Mesenchymal stem cell (in vitro differentiated cells and primary cell): ENCODE data around the gene GCNT2.
A peak's percentile ranks its signal among the peaks of the same experiment; 100 is the strongest.

Experiments
- DNase-seq: peaks from one replicate; pipeline ENCODE4 v3.0.0-alpha.2; 2013
- H2AFZ ChIP-seq: one replicate; pipeline ENCODE4 v1.6.1; 2013; ENCODE audit warnings: low read depth, mild to moderate bottlenecking, control low read depth, inconsistent platforms, low read length, moderate library complexity
- H2AK5ac ChIP-seq: 2 replicates; pipeline ENCODE4 v1.6.1; 2013; ENCODE audit warnings: low read length, moderate library complexity, mild to moderate bottlenecking, inconsistent platforms; ENCODE audit not compliant: severe bottlenecking
- H2BK120ac ChIP-seq: one replicate; pipeline ENCODE4 v1.6.1; 2013; ENCODE audit warnings: low read depth, mild to moderate bottlenecking, inconsistent platforms, low read length, moderate library complexity
- H2BK12ac ChIP-seq, 2 experiments: one replicate each; pipeline ENCODE4 v1.6.1; 2013; ENCODE audit warnings: inconsistent platforms in 2 of 2, low read length in 2 of 2, mild to moderate bottlenecking in 2 of 2, moderate library complexity in 2 of 2, control low read depth in 1 of 2
- H2BK15ac ChIP-seq: one replicate; pipeline ENCODE4 v1.6.1; 2013; ENCODE audit warnings: mild to moderate bottlenecking, low read depth, inconsistent platforms; ENCODE audit not compliant: poor library complexity, severe bottlenecking
- H2BK5ac ChIP-seq: 2 replicates; pipeline ENCODE4 v1.6.1; 2013; ENCODE audit warnings: low read depth, mild to moderate bottlenecking, low read length, control low read depth, inconsistent platforms; ENCODE audit not compliant: poor library complexity, severe bottlenecking
- H3K14ac ChIP-seq, 2 experiments: one replicate each; pipeline ENCODE4 v1.6.1; 2013; ENCODE audit warnings: inconsistent platforms in 2 of 2, low read length in 2 of 2, control low read depth in 1 of 2, mild to moderate bottlenecking in 1 of 2, moderate library complexity in 1 of 2
- H3K18ac ChIP-seq, 2 experiments: one replicate each; pipeline ENCODE4 v1.6.1; 2013; ENCODE audit warnings: inconsistent platforms in 2 of 2, low read length in 2 of 2, control low read depth in 1 of 2, low read depth in 1 of 2, mild to moderate bottlenecking in 1 of 2
- H3K23ac ChIP-seq, 2 experiments: one replicate each; pipeline ENCODE4 v1.6.1; 2013; ENCODE audit warnings: inconsistent platforms in 2 of 2, low read length in 2 of 2, mild to moderate bottlenecking in 2 of 2, moderate library complexity in 2 of 2, control low read depth in 1 of 2
- H3K27ac ChIP-seq: 2 replicates; pipeline ENCODE4 v1.5.1; 2013; ENCODE audit warnings: mild to moderate bottlenecking, moderate library complexity, low read length, control low read depth, inconsistent platforms; ENCODE audit not compliant: poor library complexity, severe bottlenecking
- H3K27me3 ChIP-seq, 2 experiments: 2 replicates each; pipeline versions ENCODE4 v1.6.1 to v1.7.0; 2013; ENCODE audit warnings: low read length in 2 of 2, mild to moderate bottlenecking in 2 of 2, moderate library complexity in 2 of 2, control low read depth in 1 of 2, inconsistent platforms in 1 of 2; ENCODE audit not compliant: control insufficient read depth in 1 of 2, insufficient read depth in 1 of 2
- H3K36me3 ChIP-seq, 2 experiments: 2 replicates each; pipeline versions ENCODE4 v1.6.1 to v1.7.0; 2013; ENCODE audit warnings: low read length in 2 of 2, control low read depth in 1 of 2, inconsistent platforms in 1 of 2, low read depth in 1 of 2, mild to moderate bottlenecking in 1 of 2; ENCODE audit not compliant: insufficient read depth in 2 of 2, control insufficient read depth in 1 of 2
- H3K4ac ChIP-seq, 2 experiments: one replicate each; pipeline ENCODE4 v1.6.1; 2013; ENCODE audit warnings: inconsistent platforms in 2 of 2, low read length in 2 of 2, mild to moderate bottlenecking in 2 of 2, moderate library complexity in 2 of 2, control low read depth in 1 of 2, low read depth in 1 of 2
- H3K4me1 ChIP-seq: 2 replicates; pipeline ENCODE4 v1.6.1; 2013; ENCODE audit warnings: low read depth, low read length, control low read depth; ENCODE audit not compliant: control insufficient read depth, insufficient read depth
- H3K4me2 ChIP-seq: 2 replicates; pipeline ENCODE4 v1.6.1; 2013; ENCODE audit warnings: low read length, mild to moderate bottlenecking, inconsistent platforms; ENCODE audit not compliant: poor library complexity, severe bottlenecking
- H3K4me3 ChIP-seq, 2 experiments: 2 replicates each; pipeline versions ENCODE4 v1.5.1 to v1.7.0; 2013; ENCODE audit warnings: low read length in 2 of 2, mild to moderate bottlenecking in 2 of 2, control low read depth in 1 of 2, low read depth in 1 of 2; ENCODE audit not compliant: insufficient read depth in 1 of 2
- H3K79me1 ChIP-seq: replicated peaks from 2 replicates; pipeline ENCODE4 v1.6.1; 2013; ENCODE audit warnings: mild to moderate bottlenecking, control low read depth, low read length, inconsistent platforms; ENCODE audit not compliant: poor library complexity, severe bottlenecking
- H3K9ac ChIP-seq: 2 replicates; pipeline ENCODE4 v1.7.0; 2013; ENCODE audit warnings: mild to moderate bottlenecking, low read length, moderate library complexity
- H3K9me3 ChIP-seq: 2 replicates; pipeline ENCODE4 v1.7.0; 2013; ENCODE audit warnings: mild to moderate bottlenecking, low read length; ENCODE audit not compliant: control insufficient read depth
- H4K8ac ChIP-seq: one replicate; pipeline ENCODE4 v1.6.1; 2013; ENCODE audit warnings: inconsistent platforms, mild to moderate bottlenecking, low read length, moderate library complexity
- H4K91ac ChIP-seq: one replicate; pipeline ENCODE4 v1.6.1; 2013; ENCODE audit warnings: mild to moderate bottlenecking, low read length, inconsistent platforms
- WGBS: methylation state at CpG from one replicate; pipeline ENCODE4 v1.1.7; 2013; ENCODE audit warnings: mixed read lengths; 5-methylcytosine and 5-hydroxymethylcytosine counted together

The GCNT2 gene

DNA sequence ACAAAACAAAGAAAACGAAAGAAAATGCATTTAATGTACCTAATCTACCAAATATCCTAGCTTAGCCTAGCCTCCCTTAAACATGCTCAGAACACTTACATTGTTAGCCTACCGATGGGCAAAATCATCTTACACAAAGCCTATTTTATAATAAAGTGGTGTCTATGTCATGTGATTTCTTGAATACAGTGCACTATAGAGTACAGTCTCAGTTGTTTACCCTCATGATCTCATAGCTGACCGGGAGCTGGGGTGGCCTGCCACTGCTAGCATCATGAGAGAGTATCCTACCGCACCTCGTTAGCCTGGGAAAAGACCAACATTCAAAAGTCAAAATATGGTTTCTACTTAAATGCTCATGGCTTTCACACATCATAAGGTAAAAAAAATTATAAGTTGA is 16.6 kb downstream of the GCNT2 start:
- Histone ChIP-seq H4K91ac (no peak overlapping the region), H3K4ac (no peak overlapping the region), H3K14ac (no peak overlapping the region), H4K8ac (no peak overlapping the region), H3K36me3 (no peaks in the 10 kb centered on the region), H3K23ac (no peak overlapping the region), H2BK120ac (no peak overlapping the region), H2AFZ (no peak overlapping the region), H3K4me1 (peaks cover 3% of the 10 kb centered on the region), H3K9ac (no peak overlapping the region), H2BK15ac (no peak overlapping the region), H2AK5ac (no peak overlapping the region), H3K27me3 (no peaks in the 10 kb centered on the region), H3K18ac (no peak overlapping the region), H3K9me3 (no peaks in the 10 kb centered on the region), H3K79me1 (peaks cover 2% of the 10 kb centered on the region), H3K4me2 (no peak overlapping the region), H3K27ac (no peak overlapping the region), H2BK12ac (no peak overlapping the region), H3K4me3 (no peak overlapping the region), H2BK5ac (no peak overlapping the region)
- no peak for DNase-seq
- 90% methylated on average over 3 of the region's 5 CpGs for WGBS

GRCh38 chr6:10540073-10540746 is 19.1 kb downstream of the GCNT2 start:
- Histone ChIP-seq H2BK120ac (no peak overlapping the region), H2BK5ac (no peak overlapping the region), H2AFZ (no peak overlapping the region), H4K91ac (peak overlapping the region; percentile 39), H2BK12ac (no peak overlapping the region), H3K4me2 (no peak overlapping the region), H4K8ac (no peak overlapping the region), H3K27ac (no peak overlapping the region), H3K79me1 (peaks cover 2% of the 10 kb centered on the region), H3K18ac (no peak overlapping the region), H2AK5ac (no peak overlapping the region), H3K14ac (no peak overlapping the region), H3K9me3 (no peaks in the 10 kb centered on the region), H3K9ac (no peak overlapping the region), H2BK15ac (no peak overlapping the region), H3K4ac (no peak overlapping the region), H3K27me3 (no peaks in the 10 kb centered on the region), H3K4me1 (no peaks in the 10 kb centered on the region), H3K36me3 (no peaks in the 10 kb centered on the region), H3K23ac (no peak overlapping the region), H3K4me3 (no peak overlapping the region)
- DNase-seq = no peak
- 92% methylated on average over 4 of the region's 4 CpGs for WGBS

DNA sequence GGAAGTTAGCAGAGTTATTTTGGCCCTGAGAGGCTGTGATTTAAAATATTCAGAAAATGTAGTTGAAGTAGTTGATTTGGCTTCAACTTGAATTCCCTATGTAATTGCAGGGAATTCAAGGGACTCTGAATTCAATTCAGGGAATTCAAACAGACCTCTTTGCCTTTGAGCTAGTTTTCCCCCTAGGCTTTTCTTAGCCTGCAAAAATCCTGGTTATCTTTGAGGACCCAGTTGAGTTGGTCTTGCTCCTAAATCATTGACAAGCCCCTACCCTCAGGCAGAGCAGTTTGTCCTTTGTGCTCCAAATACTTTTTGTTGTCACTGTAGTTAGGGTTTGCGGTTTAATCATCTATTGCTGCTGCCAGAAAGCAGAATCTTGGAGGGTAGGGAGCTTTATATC is 20.4 kb downstream of the GCNT2 start:
- no peak overlapping the region for H3K4ac ChIP-seq
- 100% methylated on average over 1 of the region's 1 CpG for WGBS
- no peak overlapping the region for H3K9ac ChIP-seq
- H3K9me3 ChIP-seq = no peaks in the 10 kb centered on the region
- H2BK120ac ChIP-seq = no peak overlapping the region
- H2AK5ac ChIP-seq = no peak overlapping the region
- no peak overlapping the region for H3K18ac ChIP-seq
- no peak overlapping the region for H4K8ac ChIP-seq
- DNase-seq = no peak
- no peaks in the 10 kb centered on the region for H3K36me3 ChIP-seq
- H3K79me1 ChIP-seq = no peaks in the 10 kb centered on the region
- no peak overlapping the region for H3K27ac ChIP-seq
- H3K4me2 ChIP-seq = no peak overlapping the region
- H2BK12ac ChIP-seq = no peak overlapping the region
- no peak overlapping the region for H3K23ac ChIP-seq
- H3K14ac ChIP-seq = no peak overlapping the region
- no peak overlapping the region for H2AFZ ChIP-seq
- H2BK15ac ChIP-seq = no peak overlapping the region
- no peak overlapping the region for H4K91ac ChIP-seq
- no peaks in the 10 kb centered on the region for H3K4me1 ChIP-seq
- H3K27me3 ChIP-seq = no peaks in the 10 kb centered on the region
- H2BK5ac ChIP-seq = no peak overlapping the region
- no peak overlapping the region for H3K4me3 ChIP-seq

- Histone ChIP-seq H2BK5ac (no peak overlapping the region), H2BK120ac (no peak overlapping the region), H3K4me2 (no peak overlapping the region), H3K9me3 (no peaks in the 10 kb centered on the region), H3K27ac (no peak overlapping the region), H3K27me3 (no peaks in the 10 kb centered on the region), H2AK5ac (no peak overlapping the region), H4K8ac (no peak overlapping the region), H4K91ac (no peak overlapping the region), H2BK12ac (no peak overlapping the region), H3K14ac (no peak overlapping the region), H3K36me3 (no peaks in the 10 kb centered on the region), H2BK15ac (no peak overlapping the region), H3K23ac (no peak overlapping the region), H3K4ac (no peak overlapping the region), H3K9ac (no peak overlapping the region), H2AFZ (no peak overlapping the region), H3K18ac (no peak overlapping the region), H3K4me1 (no peaks in the 10 kb centered on the region), H3K4me3 (no peak overlapping the region), H3K79me1 (no peaks in the 10 kb centered on the region)
- 93% methylated on average over 1 of the region's 2 CpGs for WGBS
- DNase-seq = no peak
Observed at GRCh38 chr6:10542213-10542612, 21.1 kb downstream of the GCNT2 start.
